ENCODE data around the gene TRMT112. TPM values are rescaled to one million over a fixed set of nuclear protein-coding genes. Genes with fewer than 3 reads are reported as not detected.

TRMT112 gene
- total and polyA plus RNA-seq, 10 of the 15 experiments (the other 5 are each of a cell fraction or from before 2014, with no cell fraction given), result 212 to 455 (median 308) TPM

DNA sequence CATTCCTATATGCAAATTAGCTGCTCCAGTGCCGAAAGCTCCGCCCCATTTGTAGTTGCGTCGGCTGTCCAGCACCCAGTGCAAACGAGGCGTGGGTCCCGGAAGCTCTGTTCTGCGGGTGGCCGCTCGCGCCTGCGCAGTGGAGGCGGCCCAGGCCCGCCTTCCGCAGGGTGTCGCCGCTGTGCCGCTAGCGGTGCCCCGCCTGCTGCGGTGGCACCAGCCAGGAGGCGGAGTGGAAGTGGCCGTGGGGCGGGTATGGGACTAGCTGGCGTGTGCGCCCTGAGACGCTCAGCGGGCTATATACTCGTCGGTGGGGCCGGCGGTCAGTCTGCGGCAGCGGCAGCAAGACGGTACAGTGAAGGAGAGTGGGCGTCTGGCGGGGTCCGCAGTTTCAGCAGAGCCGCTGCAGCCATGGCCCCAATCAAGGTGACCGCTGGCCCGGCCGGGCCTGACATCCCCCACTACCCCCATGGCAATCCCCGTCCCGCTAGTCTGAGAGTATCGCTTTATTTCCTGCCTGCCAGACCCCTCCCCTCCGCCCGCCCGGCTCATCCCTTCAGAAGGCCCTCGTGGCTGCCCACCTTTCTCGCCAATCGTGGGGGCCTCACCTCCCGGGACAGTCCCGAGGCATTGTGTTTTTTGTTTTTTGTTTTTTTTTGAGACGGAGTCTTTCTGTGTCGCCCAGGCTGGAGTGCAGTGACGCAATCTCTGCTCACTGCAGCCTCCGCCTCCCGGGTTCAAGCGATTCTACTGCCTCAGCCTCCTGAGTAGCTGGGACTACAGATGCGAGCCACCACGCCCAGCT lies 804 bp upstream of the TRMT112 start, which contains the start of gene PRDX5 (continued):
- TF ChIP-seq ZBTB40 (IDR thresholded peaks at IDR 0.05; ENCODE audit: borderline replicate concordance) (no peak), SRF (IDR thresholded peaks at IDR 0.05; ENCODE audit: low read depth in 2 of 2, low read length in 2 of 2) (0 out of 4 replicates have a peak, but pooled peaks of 1 of the 2 experiments have one; percentile 43), SKIL (IDR thresholded peaks at IDR 0.05; ENCODE audit: low read depth, poor library complexity, severe bottlenecking) (no peak), PAX5 (IDR thresholded peaks at IDR 0.05; ENCODE audit: borderline replicate concordance, low read depth, low read length) (peak; percentile 16; the same call in 1 of the 2 replicates), SIX5 (IDR thresholded peaks at IDR 0.05; ENCODE audit: low read depth, low read length, severe bottlenecking) (no peak), LARP7 (IDR thresholded peaks at IDR 0.05) (peak; percentile 84), YBX1 (IDR thresholded peaks at IDR 0.05) (no peak), PML (IDR thresholded peaks at IDR 0.05; ENCODE audit: low read length) (no peak), E2F4 (IDR thresholded peaks at IDR 0.05; ENCODE audit: low read depth, low read length) (no peak), RAD51 (IDR thresholded peaks at IDR 0.05) (no peak), BCL11A (IDR thresholded peaks at IDR 0.05; ENCODE audit: low read depth, low read length) (no peak), ZBTB33 (IDR thresholded peaks at IDR 0.05) (no peak), RCOR1 (conservative IDR thresholded peaks at IDR 0.05; ENCODE audit: low read depth, low read length) (no peak), HDGF (IDR thresholded peaks at IDR 0.05) (peak; percentile 22; the same call in 1 of the 2 replicates), RAD21 (IDR thresholded peaks at IDR 0.05; ENCODE audit: insufficient read depth, low read depth, low read length) (peak; percentile 56; the same call in 1 of the 2 replicates), POLR2AphosphoS2 (IDR thresholded peaks at IDR 0.05; ENCODE audit: low read depth, low read length) (no peak), FOS (IDR thresholded peaks at IDR 0.05; ENCODE audit: borderline replicate concordance, extremely low read depth, insufficient read length) (no peak), RELA (IDR thresholded peaks at IDR 0.05; ENCODE audit: borderline replicate concordance, partially characterized antibody) (no peak), KAT2A (conservative IDR thresholded peaks at IDR 0.05; ENCODE audit: control insufficient read depth, low read depth, low read length) (no peak), SPI1 (IDR thresholded peaks at IDR 0.05; ENCODE audit: borderline replicate concordance, insufficient read depth, low read depth, low read length) (peak; percentile 32; the same call in 1 of the 2 replicates)

Measured in GM12878 (cell line).